Measurements from ENCODE around the gene AQP1.

The AQP1 gene

DNA sequence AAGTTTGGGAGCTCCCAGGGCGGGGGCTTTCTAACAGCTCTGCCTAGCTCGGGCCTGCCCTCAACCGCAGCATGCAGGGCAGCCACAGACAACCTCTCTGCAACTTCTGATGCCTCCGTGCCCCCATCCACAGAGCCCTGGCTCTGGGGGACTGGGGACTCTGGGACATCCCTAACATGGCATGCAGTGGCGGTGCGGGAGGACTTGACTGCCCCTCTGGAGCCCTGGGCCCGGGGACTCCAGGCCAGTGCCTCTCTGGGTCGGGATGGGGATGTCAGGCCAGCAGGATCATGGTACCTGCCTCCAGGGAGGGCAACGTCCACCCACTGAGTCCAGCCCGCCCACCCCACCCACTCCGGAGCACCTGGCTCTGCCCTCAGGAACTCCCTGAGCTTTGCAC, 520 bp upstream of the AQP1 start:
- H3K4ac ChIP-seq (ENCODE audit: low read length): no peak overlapping the region
- H3K23ac ChIP-seq (ENCODE audit: low read depth, low read length, poor library complexity): peak overlapping the region; percentile 34
- no peak overlapping the region for H3K4me2 ChIP-seq (ENCODE audit: insufficient read depth, low read length, poor library complexity, severe bottlenecking)
- no peaks in the 10 kb centered on the region for H3K9me3 ChIP-seq (replicated peaks in 1 of 2; ENCODE audit: control insufficient read depth in 2 of 2, insufficient read depth in 1 of 2, low read depth in 1 of 2, low read length in 2 of 2)
- H3K27me3 ChIP-seq (ENCODE audit: control insufficient read depth in 3 of 3, insufficient read depth in 3 of 3, low read depth in 1 of 3, low read length in 3 of 3): peaks cover 0 to 23% (median 0%) of the 10 kb centered on the region in 3 experiments
- no peak overlapping the region for H4K8ac ChIP-seq (ENCODE audit: low read depth, low read length)
- DNase-seq (ENCODE audit: low spot score): no peak
- H3K79me1 ChIP-seq (ENCODE audit: low read depth, low read length): no peaks in the 10 kb centered on the region
- peak overlapping the region; percentile 73 for H2BK15ac ChIP-seq (ENCODE audit: low read length)
- peak overlapping the region; percentile 95 for H2AK5ac ChIP-seq (ENCODE audit: low read depth, low read length)
- peak overlapping the region; percentile 66 for H3K14ac ChIP-seq (ENCODE audit: low read length)
- H3K18ac ChIP-seq (ENCODE audit: low read length): peak overlapping the region; percentile 74
- H2AFZ ChIP-seq (ENCODE audit: low read length): no peak overlapping the region
- no peak overlapping the region for H2BK5ac ChIP-seq (ENCODE audit: low read length)
- H3K4me1 ChIP-seq (ENCODE audit: control insufficient read depth in 2 of 2, insufficient read depth in 1 of 2, low read depth in 1 of 2, low read length in 2 of 2): peaks cover 0 to 17% of the 10 kb centered on the region in 2 donors
- WGBS, 2 donors (ENCODE audit: extremely low coverage in 2 of 2, insufficient read length in 2 of 2, insufficient replicate concordance in 1 of 2): no CpG with 5 or more reads among the region's 11 CpGs
- H3K9ac ChIP-seq (ENCODE audit: low read depth, low read length, poor library complexity): no peak overlapping the region
- H3K27ac ChIP-seq (replicated peaks; ENCODE audit: low read length): no peak overlapping the region
- no peak overlapping the region for H2BK120ac ChIP-seq (ENCODE audit: low read depth, low read length)
- no peak overlapping the region for H4K91ac ChIP-seq (ENCODE audit: low read depth, low read length, poor library complexity)
- no peaks in the 10 kb centered on the region for H3K36me3 ChIP-seq (replicated peaks in 1 of 2; ENCODE audit: control insufficient read depth in 2 of 2, insufficient read depth in 2 of 2, low read length in 2 of 2)
- H3K4me3 ChIP-seq (ENCODE audit: low read length in 2 of 2): no peak overlapping the region
- no peak overlapping the region for H2BK12ac ChIP-seq (ENCODE audit: low read length)

DNA sequence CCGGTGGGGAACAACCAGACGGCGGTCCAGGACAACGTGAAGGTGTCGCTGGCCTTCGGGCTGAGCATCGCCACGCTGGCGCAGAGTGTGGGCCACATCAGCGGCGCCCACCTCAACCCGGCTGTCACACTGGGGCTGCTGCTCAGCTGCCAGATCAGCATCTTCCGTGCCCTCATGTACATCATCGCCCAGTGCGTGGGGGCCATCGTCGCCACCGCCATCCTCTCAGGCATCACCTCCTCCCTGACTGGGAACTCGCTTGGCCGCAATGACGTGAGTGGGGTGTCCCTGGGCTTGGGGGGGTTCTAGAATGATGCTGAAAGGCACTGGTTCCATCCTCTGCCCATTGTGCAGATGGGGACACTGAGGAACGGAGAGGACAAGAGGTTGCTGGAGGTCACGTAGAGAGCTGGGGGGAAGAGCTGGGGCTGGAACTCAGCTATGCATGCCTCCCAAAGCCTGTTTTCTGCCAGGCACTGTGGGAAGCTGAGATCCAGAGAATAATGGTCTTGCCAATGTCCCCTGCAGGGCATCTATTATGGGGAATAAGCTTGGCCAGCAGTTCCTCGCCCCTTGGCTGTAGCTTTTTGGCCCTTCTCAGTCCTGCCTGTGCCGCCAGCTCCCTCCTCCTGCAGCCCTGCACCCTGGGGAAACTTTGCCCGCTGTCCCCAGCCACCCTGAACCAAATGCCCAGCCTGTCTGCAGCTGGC, 523 bp downstream of the AQP1 start:
- H3K18ac ChIP-seq (ENCODE audit: low read length): peak overlapping the region; percentile 91
- DNase-seq (ENCODE audit: low spot score): no peak
- H2BK15ac ChIP-seq (ENCODE audit: low read length): peak overlapping the region; percentile 83
- H4K91ac ChIP-seq (ENCODE audit: low read depth, low read length, poor library complexity): no peak overlapping the region
- no CpG with 5 or more reads among the region's 26 CpGs for WGBS, 2 donors (ENCODE audit: extremely low coverage in 2 of 2, insufficient read length in 2 of 2, insufficient replicate concordance in 1 of 2)
- H3K9me3 ChIP-seq (replicated peaks in 1 of 2; ENCODE audit: control insufficient read depth in 2 of 2, insufficient read depth in 1 of 2, low read depth in 1 of 2, low read length in 2 of 2): no peaks in the 10 kb centered on the region
- H2AFZ ChIP-seq (ENCODE audit: low read length): peak overlapping the region; percentile 40
- H3K4me2 ChIP-seq (ENCODE audit: insufficient read depth, low read length, poor library complexity, severe bottlenecking): no peak overlapping the region
- H4K8ac ChIP-seq (ENCODE audit: low read depth, low read length): no peak overlapping the region
- peak overlapping the region; percentile 14 for H3K14ac ChIP-seq (ENCODE audit: low read length)
- H2BK5ac ChIP-seq (ENCODE audit: low read length): peak overlapping the region; percentile 19
- H2BK120ac ChIP-seq (ENCODE audit: low read depth, low read length): no peak overlapping the region
- peak overlapping the region; percentile 75 for H3K23ac ChIP-seq (ENCODE audit: low read depth, low read length, poor library complexity)
- no peak overlapping the region for H3K9ac ChIP-seq (ENCODE audit: low read depth, low read length, poor library complexity)
- H3K4me1 ChIP-seq (ENCODE audit: control insufficient read depth in 2 of 2, insufficient read depth in 1 of 2, low read depth in 1 of 2, low read length in 2 of 2): peaks cover 0 to 21% of the 10 kb centered on the region in 2 donors
- H3K4ac ChIP-seq (ENCODE audit: low read length): no peak overlapping the region
- no peak overlapping the region for H3K27ac ChIP-seq (replicated peaks; ENCODE audit: low read length)
- no peak overlapping the region for H3K4me3 ChIP-seq (ENCODE audit: low read length in 2 of 2)
- peaks cover 2% of the 10 kb centered on the region for H3K79me1 ChIP-seq (ENCODE audit: low read depth, low read length)
- no peaks in the 10 kb centered on the region for H3K36me3 ChIP-seq (replicated peaks in 1 of 2; ENCODE audit: control insufficient read depth in 2 of 2, insufficient read depth in 2 of 2, low read length in 2 of 2)
- H2AK5ac ChIP-seq (ENCODE audit: low read depth, low read length): peak overlapping the region; percentile 95
- no peak overlapping the region for H2BK12ac ChIP-seq (ENCODE audit: low read length)
- peaks cover 0 to 19% (median 0%) of the 10 kb centered on the region in 3 experiments for H3K27me3 ChIP-seq (ENCODE audit: control insufficient read depth in 3 of 3, insufficient read depth in 3 of 3, low read depth in 1 of 3, low read length in 3 of 3)

DNA sequence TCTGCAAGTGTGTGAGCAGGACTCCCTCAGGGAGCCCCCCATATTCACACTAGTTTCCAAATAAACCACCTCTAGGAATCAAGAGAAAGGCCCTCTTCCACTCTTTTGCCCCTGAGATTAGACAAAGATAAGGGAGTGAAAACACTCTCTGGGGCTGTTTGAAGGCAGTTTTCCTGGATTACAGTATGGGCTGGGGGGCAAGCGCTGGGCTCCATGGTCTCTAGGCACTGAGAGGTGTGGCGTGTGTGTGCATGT, 1.0 kb downstream of the AQP1 start:
- H3K79me1 ChIP-seq (ENCODE audit: low read depth, low read length): peaks cover 2% of the 10 kb centered on the region
- H2AFZ ChIP-seq (ENCODE audit: low read length): no peak overlapping the region
- WGBS, 2 donors (ENCODE audit: extremely low coverage in 2 of 2, insufficient read length in 2 of 2, insufficient replicate concordance in 1 of 2): no CpG with 5 or more reads among the region's 2 CpGs
- H3K4ac ChIP-seq (ENCODE audit: low read length): no peak overlapping the region
- peaks cover 0 to 19% (median 0%) of the 10 kb centered on the region in 3 experiments for H3K27me3 ChIP-seq (ENCODE audit: control insufficient read depth in 3 of 3, insufficient read depth in 3 of 3, low read depth in 1 of 3, low read length in 3 of 3)
- H3K4me3 ChIP-seq (ENCODE audit: low read length in 2 of 2): peak overlapping the region in 1 of 2 donors; percentile 49
- peak overlapping the region; percentile 10 for H4K8ac ChIP-seq (ENCODE audit: low read depth, low read length)
- peak overlapping the region; percentile 78 for H3K18ac ChIP-seq (ENCODE audit: low read length)
- H3K9ac ChIP-seq (ENCODE audit: low read depth, low read length, poor library complexity): no peak overlapping the region
- peak overlapping the region; percentile 83 for H2BK15ac ChIP-seq (ENCODE audit: low read length)
- peak overlapping the region; percentile 19 for H2BK5ac ChIP-seq (ENCODE audit: low read length)
- no peak overlapping the region for H3K4me2 ChIP-seq (ENCODE audit: insufficient read depth, low read length, poor library complexity, severe bottlenecking)
- H2BK12ac ChIP-seq (ENCODE audit: low read length): no peak overlapping the region
- peak overlapping the region; percentile 89 for H3K23ac ChIP-seq (ENCODE audit: low read depth, low read length, poor library complexity)
- peaks cover 0 to 25% of the 10 kb centered on the region in 2 donors for H3K4me1 ChIP-seq (ENCODE audit: control insufficient read depth in 2 of 2, insufficient read depth in 1 of 2, low read depth in 1 of 2, low read length in 2 of 2)
- no peak overlapping the region for H4K91ac ChIP-seq (ENCODE audit: low read depth, low read length, poor library complexity)
- H2AK5ac ChIP-seq (ENCODE audit: low read depth, low read length): peak overlapping the region; percentile 95
- no peak for DNase-seq (ENCODE audit: low spot score)
- no peak overlapping the region for H3K27ac ChIP-seq (replicated peaks; ENCODE audit: low read length)
- H3K14ac ChIP-seq (ENCODE audit: low read length): no peak overlapping the region
- H3K36me3 ChIP-seq (replicated peaks in 1 of 2; ENCODE audit: control insufficient read depth in 2 of 2, insufficient read depth in 2 of 2, low read length in 2 of 2): no peaks in the 10 kb centered on the region
- no peaks in the 10 kb centered on the region for H3K9me3 ChIP-seq (replicated peaks in 1 of 2; ENCODE audit: control insufficient read depth in 2 of 2, insufficient read depth in 1 of 2, low read depth in 1 of 2, low read length in 2 of 2)
- H2BK120ac ChIP-seq (ENCODE audit: low read depth, low read length): no peak overlapping the region

DNA sequence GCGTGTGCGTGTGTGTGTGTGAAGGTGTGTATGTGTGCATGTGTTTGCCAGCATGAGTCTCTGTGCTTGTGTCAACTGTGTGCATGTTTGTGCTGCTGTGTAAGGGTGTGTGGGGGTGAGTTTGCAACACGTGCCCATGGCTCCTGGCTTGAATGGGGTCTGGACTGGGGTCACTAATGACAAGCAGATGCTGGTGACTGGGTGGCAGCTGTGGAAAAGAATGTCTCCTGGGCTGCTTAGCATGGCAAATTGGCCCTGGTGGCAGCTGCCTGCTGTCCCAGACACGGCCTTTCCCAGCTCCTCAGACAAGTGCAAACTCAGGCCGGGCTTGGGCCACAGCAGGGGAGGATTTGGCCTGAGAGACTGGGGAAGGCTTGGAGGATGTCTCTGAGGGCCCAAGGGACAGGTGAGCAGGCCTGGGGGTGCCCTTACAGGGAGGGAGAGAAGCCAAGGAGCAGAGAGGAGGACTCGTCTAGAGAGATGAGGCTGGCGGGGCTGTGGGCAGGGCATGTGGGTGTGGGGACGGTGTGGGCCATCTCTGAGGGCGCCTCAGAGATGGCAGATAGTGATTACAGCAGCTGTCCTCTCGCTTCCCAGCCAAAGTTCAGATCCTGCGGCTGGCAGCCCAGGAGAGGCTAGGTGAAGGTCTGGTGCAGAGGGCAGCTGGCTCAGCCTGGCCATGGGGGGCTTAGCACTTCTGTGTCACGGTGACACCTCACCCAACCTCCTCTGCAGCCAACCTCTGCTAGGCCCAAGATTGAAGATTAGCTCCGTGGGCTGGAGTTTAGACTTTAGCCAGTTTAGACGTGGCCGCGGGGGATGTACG, 1.5 kb downstream of the AQP1 start:
- DNase-seq (ENCODE audit: low spot score): no peak
- H3K79me1 ChIP-seq (ENCODE audit: low read depth, low read length): peaks cover 2% of the 10 kb centered on the region

More for the DNA sequence above, 1.5 kb downstream of the AQP1 start:
- H3K9me3 ChIP-seq (replicated peaks in 1 of 2; ENCODE audit: control insufficient read depth in 2 of 2, insufficient read depth in 1 of 2, low read depth in 1 of 2, low read length in 2 of 2): no peaks in the 10 kb centered on the region
- H3K4ac ChIP-seq (ENCODE audit: low read length): no peak overlapping the region
- WGBS, 2 donors (ENCODE audit: extremely low coverage in 2 of 2, insufficient read length in 2 of 2, insufficient replicate concordance in 1 of 2): no CpG with 5 or more reads among the region's 17 CpGs
- H2BK15ac ChIP-seq (ENCODE audit: low read length): peak overlapping the region; percentile 83
- H3K4me3 ChIP-seq (ENCODE audit: low read length in 2 of 2): peak overlapping the region in 1 of 2 donors; percentile 49
- H3K9ac ChIP-seq (ENCODE audit: low read depth, low read length, poor library complexity): peak overlapping the region; percentile 44
- H3K18ac ChIP-seq (ENCODE audit: low read length): peak overlapping the region; percentile 78
- H4K8ac ChIP-seq (ENCODE audit: low read depth, low read length): peak overlapping the region; percentile 10
- peak overlapping the region; percentile 31 for H3K14ac ChIP-seq (ENCODE audit: low read length)
- H3K4me1 ChIP-seq (ENCODE audit: control insufficient read depth in 2 of 2, insufficient read depth in 1 of 2, low read depth in 1 of 2, low read length in 2 of 2): peaks cover 0 to 25% of the 10 kb centered on the region in 2 donors
- H2BK12ac ChIP-seq (ENCODE audit: low read length): no peak overlapping the region
- peaks cover 0 to 19% (median 0%) of the 10 kb centered on the region in 3 experiments for H3K27me3 ChIP-seq (ENCODE audit: control insufficient read depth in 3 of 3, insufficient read depth in 3 of 3, low read depth in 1 of 3, low read length in 3 of 3)
- no peaks in the 10 kb centered on the region for H3K36me3 ChIP-seq (replicated peaks in 1 of 2; ENCODE audit: control insufficient read depth in 2 of 2, insufficient read depth in 2 of 2, low read length in 2 of 2)
- no peak overlapping the region for H2BK120ac ChIP-seq (ENCODE audit: low read depth, low read length)
- peak overlapping the region; percentile 89 for H3K23ac ChIP-seq (ENCODE audit: low read depth, low read length, poor library complexity)
- no peak overlapping the region for H4K91ac ChIP-seq (ENCODE audit: low read depth, low read length, poor library complexity)
- H2AFZ ChIP-seq (ENCODE audit: low read length): no peak overlapping the region
- no peak overlapping the region for H3K27ac ChIP-seq (replicated peaks; ENCODE audit: low read length)
- peak overlapping the region; percentile 73 for H2BK5ac ChIP-seq (ENCODE audit: low read length)
- peak overlapping the region; percentile 89 for H2AK5ac ChIP-seq (ENCODE audit: low read depth, low read length)
- H3K4me2 ChIP-seq (ENCODE audit: insufficient read depth, low read length, poor library complexity, severe bottlenecking): no peak overlapping the region

All from neuronal stem cell (in vitro differentiated cells).